Activated CD8-positive, alpha-beta memory T cell treated with anti-CD3 and anti-CD28 coated beads for 36 hours (primary cell): ENCODE measurements around the gene COL23A1. TPM values are rescaled to one million over a fixed set of nuclear protein-coding genes. Genes with fewer than 3 reads are reported as not detected.

Experiments
- CTCF ChIA-PET: fragments of 350-600 bp; sonication (Branson Sonifier 250); formaldehyde crosslinking; loops from one replicate; lab custom pipeline; 2021; ENCODE audit warnings: antibody characterized with exemption; lab: Charles Lee
- POLR2A ChIA-PET: fragments of 350-600 bp; sonication (Branson Sonifier 250); formaldehyde crosslinking; loops from one replicate; lab custom pipeline; 2021; ENCODE audit warnings: antibody characterized with exemption; lab: Charles Lee
- total RNA-seq, 2 experiments: library from RNA; stranded (reverse); gene quantifications; one replicate each; pipeline ENCODE4 v1.2.3, GENCODE V29; 2021

COL23A1 gene
- total RNA-seq, 2 experiments from 2014 or later: 0.11 to 0.13 TPM

DNA sequence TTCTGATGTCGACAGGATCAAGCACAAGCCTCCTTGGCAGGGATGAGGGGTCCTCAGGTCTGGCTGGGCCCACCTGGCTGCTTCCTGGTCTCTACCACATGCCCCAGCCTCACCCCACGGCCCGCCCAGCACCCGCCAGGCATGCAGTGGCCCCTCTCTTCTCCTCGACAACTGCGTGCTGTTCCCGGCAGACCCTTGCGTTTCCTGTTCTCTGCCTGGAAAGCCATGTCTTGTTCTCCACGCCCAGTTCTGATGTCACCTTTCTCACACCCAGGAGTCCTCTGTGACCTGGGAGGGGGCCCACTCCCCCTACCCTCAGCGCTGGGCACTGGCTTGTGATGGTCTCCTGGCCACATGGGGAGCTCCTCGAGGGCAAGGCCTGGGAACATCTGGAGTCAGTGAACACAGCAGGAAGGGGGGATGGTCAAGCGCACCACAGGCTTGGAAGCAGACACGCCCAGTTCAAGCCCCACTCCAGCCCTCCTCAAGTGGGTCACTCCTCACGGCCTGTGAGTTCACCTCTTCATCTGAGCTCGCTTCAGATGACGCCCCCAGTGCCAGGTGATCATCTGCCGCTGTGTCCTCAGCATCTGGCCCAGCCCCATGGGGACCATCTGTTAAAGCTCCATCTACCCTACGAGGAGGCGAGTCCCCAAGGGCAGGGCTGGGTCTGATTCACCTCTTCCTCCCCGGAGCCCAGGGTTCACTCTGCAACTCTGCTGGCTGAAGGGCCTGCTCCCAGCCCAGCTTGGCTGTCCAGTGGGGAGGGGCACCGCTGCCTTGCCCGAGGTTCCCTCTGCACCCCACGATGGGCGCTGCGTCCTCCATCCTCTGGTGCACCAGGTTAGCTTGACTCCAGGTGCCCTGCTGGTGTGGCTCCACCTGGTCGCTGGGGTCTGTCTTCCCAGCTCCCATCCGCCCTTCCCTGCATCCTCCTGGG is 224.4 kb downstream of the COL23A1 start:
- POLR2A ChIA-PET: no interaction called here
- CTCF ChIA-PET: no interaction called here

DNA sequence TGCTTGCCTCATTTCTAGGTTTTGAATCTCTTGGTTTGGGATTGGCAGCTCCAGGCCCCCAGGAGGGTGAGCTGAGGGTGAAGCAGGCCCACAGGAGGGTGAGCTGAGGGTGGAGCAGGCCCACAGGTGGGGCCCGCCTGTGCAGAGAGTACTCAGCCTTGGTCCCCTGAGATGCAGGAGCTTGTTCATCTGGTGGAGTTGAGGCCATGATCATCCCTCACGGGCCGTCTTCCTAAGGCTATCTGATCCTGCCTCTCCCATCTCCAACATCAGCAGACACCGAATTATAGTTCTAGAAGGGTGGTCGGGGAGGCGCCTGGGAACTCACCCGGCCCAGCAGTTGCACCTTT is 225.9 kb downstream of the COL23A1 start:
- ChIA-PET POLR2A (no interaction called here), CTCF (no interaction called here)

DNA sequence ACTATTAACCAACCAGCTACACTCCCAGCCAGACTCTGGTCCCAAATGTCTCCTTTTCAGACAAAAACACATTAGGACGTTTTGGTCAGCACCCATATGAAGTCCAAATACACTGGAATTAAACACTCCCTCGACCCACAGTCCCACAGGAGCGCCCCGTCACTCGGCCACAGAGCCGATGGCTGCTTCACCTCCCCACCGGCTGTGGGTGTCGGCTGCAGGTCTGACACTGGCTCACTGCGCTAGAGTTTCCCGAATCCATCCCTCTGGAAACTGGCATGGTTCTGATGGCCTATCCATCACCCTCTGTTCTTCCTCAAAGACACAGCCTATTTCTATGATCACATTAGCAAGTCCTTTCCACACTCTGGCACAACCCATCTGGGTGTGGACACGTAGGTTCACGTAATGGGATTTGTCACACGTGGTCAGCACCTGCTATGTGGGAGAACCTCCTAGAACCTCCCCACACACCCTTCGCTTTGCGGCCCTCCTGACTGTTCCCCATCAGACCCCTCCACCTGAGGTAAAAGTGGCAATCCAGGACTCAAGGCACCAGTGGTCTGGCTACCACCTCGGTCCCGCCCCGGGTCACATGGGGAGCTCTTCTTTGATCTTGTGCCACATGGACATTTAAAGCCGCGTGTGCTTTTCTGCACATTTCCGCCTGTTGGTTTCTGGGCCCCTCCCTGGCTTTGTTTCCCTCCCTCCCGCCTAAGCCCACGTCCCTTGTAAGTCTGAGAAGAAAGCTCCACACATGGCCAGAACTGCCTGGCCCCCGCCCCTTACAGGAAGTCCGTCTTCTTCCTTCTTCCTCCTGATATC is 226.5 kb downstream of the COL23A1 start:
- ChIA-PET POLR2A (no interaction called here), CTCF (interaction anchor here (0.5 kb wide), 1 partner anchor 465 kb away, joined by 3 read pairs; no protein-coding TSS in a partner anchor)

DNA sequence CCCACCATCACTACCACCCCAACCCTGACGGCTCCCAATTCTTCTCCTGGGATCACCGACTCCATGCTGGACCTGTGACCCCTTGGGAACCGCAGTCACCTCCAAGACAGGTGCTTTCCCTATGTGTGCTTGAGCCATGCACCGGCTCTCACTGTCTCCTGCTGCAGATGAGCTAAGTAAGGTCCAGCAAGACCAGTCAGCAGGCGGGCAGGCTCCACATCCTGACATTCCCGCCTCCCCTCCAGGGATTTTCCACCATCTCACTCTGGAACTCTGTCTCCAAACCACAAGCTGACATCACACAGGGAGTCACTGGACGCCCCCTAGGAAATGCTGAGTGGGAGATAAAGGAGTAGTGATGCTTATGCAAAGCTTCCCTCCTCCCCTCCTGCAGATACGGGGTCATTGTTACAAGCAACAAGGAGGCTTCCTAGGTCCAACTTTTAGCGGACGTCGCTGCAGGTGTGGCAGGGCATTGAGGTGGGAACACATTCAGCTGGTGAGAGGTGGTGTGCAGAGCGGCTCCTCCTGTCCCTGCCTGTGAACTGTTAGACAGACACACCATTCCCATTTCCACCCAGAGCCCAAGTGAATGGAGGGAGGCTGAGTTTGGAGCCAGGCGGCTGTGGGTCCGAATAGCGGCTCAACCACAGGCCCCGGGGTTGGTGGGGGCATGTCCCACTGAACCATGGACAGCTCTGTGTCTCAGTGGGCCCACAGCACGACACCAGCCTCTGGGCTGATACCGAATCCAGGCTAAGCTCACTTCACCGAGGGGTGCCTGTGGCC is 228.3 kb downstream of the COL23A1 start:
- POLR2A ChIA-PET: interaction anchor here (0.6 kb wide), 1 partner anchor 1064 kb away, joined by 3 read pairs; no protein-coding TSS in a partner anchor
- CTCF ChIA-PET: no interaction called here

DNA sequence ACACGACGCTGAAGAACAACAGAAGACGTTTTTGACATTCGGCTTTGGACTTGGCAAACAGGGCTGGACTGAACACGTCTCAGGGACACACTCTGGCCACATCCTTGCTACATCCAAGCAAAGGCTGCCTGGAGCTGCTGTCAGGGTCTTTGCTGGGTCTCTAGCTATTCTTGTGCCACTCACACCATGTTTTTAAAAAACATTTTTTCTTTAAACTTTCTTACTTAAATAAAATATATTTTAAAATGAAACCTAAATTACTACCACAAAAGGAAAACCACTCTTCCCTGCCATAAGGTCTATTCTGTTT is 229.3 kb downstream of the COL23A1 start:
- ChIA-PET POLR2A (no interaction called here), CTCF (no interaction called here)

DNA sequence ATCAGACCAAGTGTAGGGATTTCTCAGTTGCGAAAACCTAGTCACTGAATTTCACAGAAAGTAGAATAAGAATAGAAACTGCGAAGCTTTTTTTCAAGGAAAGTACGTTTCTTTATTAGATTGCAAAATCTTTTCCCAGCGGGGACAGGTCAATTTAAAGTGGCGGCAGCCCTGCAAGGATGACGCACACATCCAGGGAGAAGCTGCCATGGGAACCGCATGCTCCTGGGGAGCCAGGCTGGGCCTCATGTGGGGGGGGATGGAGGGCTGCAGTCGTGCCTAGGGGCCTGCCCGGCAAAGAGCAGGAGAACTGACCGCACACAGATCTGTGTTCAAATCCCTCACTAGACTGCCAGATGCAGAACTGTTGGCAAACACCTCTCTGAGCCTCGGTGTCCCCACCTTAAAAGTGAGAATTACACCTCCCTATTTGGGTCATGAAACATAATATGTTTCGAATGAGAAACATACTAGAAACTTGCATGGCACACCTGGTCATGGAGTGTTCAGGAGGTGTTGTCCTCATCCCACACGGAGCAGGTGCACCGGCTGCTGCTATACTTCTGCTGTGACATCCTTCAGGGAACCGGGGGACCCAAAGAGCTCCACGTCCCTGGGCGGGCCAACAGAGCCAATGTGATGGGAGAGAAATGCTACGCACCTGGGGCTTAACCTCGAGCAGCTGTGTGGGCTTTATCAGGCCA is 229.8 kb downstream of the COL23A1 start:
- POLR2A ChIA-PET: no interaction called here
- CTCF ChIA-PET: interaction anchor here (0.6 kb wide), 1 partner anchor 202 kb away, joined by 3 read pairs; no protein-coding TSS in a partner anchor

DNA sequence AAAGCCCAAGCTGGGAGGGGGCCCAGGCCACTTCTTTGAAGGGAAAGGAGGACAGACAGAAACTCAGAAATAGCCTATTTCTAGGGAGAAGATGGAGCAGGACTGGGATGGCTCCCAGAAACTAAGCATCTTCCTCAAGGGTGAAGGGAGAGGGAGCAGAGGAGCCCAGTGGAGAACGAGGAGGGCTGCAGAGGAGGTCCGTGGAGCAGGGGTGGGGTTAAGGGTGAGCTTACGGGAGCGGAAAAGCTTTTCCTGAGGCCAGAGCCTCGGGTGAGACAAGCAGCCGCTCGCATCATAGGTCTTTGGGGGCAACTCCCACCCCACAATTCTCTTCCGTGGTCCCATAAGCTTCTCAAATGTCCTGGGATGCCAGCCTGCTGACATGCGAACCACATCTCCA is 230.5 kb downstream of the COL23A1 start:
- CTCF ChIA-PET: interaction anchor here (0.6 kb wide), 1 partner anchor 201 kb away, joined by 3 read pairs; no protein-coding TSS in a partner anchor
- POLR2A ChIA-PET: no interaction called here

DNA sequence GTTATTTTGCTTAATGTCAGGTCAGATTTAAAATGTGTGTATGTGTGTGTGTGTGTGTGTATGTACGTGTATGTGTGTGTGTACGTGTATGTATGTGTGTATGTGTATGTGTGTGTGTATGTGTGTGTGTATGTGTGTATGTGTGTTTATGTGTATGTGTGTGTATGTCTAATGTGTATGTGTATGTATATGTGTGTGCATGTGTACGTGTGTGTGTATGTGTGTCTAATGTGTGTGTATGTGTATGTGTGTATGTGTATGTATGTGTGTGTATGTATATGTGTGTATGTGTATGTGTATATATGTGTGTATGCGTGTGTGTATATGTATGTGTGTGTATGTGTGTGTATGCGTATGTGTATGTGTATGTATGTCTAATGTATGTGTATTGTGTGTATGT is 232.5 kb downstream of the COL23A1 start:
- ChIA-PET CTCF (no interaction called here), POLR2A (no interaction called here)

DNA sequence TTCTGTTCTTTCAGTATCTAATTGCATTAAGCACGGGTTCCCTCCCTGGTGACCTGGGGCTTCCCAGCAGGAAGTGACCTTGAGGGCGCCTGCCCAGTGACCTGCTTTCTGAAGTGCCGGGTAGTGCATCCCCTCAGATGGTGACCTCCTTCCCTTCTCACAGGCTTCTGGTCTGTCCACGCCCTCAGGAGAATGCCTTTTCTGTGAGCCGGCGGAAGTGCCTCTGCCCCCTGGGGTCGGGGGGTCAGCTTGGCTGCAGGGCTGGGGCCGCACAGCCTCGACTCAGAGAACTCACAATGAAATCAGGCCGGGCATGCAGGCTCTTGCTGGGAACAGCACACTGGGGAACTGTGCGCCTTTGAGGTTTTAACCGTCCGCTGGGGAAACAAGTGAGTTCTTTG is 233.1 kb downstream of the COL23A1 start:
- POLR2A ChIA-PET: no interaction called here
- CTCF ChIA-PET: no interaction called here

DNA sequence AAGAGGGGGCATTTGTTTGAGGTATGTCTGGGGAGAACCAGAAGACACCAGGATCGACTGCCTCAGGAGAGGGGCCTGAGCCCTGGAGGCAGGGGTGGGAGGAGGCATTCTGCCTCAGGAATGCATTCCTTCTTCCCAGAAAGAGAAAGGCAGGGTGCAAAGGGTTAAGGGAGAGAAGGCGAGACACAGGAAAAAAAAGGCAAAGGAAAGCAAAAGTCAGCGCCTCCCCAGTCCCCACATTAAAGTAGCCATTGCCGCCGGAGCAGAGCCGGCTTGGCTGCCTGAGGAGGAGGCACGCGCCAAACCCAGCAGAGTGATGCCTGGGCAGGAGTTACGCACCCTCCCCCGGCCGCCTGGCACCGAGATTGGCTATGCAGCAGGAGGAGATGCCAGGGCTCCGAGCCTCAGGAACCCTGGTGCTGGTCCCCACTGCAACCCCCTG is 233.7 kb downstream of the COL23A1 start:
- POLR2A ChIA-PET: no interaction called here
- CTCF ChIA-PET: no interaction called here

DNA sequence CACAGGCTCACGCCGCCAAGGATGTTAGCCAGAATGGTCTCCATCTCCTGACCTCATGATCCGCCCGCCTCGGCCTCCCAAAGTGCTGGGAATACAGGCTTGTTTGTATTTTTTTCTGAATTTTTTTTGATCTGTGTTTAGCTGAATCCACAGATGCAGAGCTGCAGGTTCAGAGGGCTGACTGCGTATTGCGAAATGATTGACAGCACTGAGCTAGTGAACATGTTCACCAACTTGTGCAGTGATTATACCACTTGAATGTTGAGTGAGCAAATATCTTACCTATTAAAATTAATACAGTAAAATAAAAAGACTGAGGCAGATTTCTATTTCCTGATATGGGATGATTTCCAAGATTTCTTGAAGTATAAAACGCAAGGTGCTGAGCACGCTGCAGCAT is 234.5 kb downstream of the COL23A1 start:
- ChIA-PET POLR2A (no interaction called here), CTCF (no interaction called here)

DNA sequence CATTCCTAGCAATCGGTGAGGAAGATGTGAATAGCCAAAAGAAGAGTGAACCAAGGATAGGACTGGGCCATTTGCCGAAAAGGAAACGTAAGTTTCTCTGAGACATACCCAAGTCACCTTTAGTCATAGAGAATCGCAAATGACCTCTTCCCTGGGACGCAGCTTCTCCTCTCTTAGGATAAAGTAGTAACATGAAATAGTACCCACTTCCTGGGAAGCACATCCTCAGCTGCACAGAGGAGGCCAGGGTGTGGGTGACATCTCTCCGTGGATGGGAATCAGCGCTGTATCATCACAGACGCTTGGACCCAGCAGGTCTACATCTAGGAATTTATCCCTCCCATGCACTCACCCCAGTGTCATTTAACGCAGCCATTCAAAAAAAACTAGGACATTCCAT is 236.7 kb downstream of the COL23A1 start:
- CTCF ChIA-PET: no interaction called here
- POLR2A ChIA-PET: no interaction called here

DNA sequence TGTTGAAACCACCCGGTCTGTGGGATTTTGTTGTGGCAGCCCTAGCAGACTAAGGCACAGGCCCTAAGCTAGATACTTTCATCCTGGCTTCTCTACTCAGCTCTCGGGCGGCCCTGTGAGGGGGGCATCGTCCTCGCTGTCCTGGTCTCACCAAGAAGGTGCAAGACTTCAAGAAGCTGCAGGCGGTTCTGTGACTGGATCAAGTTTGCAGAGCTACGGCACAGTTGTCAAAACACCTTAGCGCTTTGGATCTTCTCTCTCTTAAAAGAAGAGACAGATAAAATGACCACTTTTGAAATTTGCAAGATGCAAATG is 238.2 kb downstream of the COL23A1 start:
- POLR2A ChIA-PET: no interaction called here
- CTCF ChIA-PET: no interaction called here

DNA sequence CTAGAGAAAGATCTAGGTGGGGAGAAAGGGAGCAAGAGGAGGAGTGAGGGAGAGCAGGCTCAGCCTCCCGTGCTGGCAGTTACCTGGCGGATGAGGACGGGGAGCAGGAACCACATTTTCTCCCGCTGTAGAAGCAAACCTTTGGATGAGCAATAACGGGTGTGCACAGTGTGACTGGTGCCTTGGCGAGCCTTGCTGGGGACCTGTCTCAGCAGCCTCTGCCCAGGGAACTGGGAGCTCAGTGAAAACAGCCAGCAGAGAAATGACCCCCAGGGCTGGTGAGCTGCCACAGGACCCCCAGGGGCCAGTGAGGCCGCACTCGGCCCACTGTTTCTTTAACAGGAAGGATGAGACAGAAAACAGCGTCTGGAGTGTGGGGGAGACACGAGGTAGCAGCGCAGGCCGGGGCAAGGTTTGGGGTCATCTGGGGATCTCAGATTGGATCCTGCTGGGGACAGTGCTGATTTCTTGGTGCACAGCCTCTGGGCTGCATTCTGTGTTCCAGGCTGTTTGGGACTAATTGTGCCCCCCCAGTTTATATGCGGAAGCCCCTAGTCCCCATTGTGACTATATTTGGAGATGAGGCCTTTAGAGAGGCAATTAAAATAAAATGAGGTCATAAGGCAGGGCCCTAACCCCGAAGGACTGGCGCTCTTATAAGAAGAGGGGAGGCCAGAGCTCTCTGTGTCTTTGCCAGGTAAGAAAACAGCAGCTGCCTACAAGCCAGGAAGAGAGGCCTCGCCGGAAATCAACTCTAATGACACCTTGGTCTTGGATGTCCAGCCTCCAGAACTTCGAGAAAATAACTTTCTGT is 238.8 kb downstream of the COL23A1 start:
- CTCF ChIA-PET: no interaction called here
- POLR2A ChIA-PET: no interaction called here

DNA sequence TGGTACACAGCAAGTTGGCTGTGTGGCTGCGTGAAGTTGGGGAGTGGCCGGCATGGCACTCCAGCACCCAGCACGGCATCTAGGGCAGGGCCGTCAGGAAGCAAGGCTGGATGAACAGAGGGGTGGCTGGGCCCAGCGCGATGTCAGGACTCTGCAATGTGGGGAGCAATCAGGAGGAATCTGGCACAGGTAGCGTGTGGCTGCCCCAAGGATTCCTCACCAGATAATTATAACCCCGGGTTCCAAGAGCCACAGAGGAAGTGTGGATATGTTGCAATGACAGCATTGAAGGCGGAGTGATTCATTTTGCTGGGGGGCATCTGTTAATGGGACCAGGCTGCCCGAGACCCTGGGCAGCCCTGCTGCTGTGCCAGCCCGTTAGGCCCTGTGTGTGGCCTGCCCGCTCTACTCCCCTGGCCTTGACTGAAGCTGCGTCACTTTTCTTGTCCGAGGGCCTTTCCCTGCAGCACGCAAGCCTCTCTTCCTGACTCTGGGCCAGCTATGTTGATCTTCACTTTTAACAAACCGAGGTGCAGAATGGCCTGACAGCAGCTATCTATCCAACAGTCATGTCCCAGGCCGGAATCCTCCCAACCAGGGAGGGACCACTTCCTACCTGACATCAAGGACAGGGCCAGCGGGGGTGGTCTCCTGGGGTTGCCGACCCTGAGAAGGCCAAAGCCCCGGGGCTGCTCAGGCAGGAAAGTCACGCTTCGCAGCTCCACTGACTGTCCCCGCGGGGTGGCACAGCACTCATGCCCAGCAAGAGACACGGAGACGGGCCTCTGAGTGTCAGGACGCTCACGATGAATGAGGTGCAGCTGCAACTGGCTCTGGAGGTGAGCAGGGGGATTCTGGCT is 239.6 kb downstream of the COL23A1 start:
- CTCF ChIA-PET: no interaction called here

DNA sequence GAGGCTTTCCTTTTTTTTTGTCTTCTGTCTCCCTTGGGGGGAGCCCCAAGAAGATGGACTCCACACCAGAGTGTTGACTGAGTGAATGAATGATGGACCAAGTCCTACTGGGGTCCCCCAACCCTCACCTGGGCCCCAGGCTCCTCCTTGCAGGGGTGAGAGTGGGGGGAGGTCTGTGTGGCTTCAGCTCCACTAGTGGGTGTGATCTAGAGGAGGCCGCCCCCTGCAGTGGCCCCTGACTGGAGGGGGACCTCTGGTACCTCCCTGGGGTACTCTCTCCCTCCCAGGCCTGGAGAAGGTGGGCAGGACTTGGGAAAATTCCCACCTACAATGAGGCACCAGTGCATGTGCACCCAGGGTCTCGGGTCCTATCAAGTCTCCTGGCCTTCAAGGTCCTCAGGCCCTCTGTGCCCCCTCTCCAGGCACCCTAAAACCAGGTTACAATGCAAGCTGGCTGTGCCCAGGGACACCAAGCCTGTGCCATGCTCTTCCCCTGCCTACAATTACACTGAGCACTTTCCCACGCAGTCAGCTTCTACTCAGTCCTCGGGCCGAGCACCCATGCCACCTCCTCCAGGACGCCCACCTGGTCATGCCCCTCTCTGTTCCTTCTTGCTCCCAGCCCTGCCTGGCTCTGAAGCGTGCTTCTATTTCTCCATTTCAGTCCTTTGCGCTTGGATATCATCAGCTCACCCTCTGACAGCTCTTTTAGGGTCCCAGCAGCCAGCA is 240.4 kb downstream of the COL23A1 start:
- POLR2A ChIA-PET: no interaction called here
- CTCF ChIA-PET: no interaction called here

More for the DNA sequence above, 239.6 kb downstream of the COL23A1 start:
- POLR2A ChIA-PET: no interaction called here

DNA sequence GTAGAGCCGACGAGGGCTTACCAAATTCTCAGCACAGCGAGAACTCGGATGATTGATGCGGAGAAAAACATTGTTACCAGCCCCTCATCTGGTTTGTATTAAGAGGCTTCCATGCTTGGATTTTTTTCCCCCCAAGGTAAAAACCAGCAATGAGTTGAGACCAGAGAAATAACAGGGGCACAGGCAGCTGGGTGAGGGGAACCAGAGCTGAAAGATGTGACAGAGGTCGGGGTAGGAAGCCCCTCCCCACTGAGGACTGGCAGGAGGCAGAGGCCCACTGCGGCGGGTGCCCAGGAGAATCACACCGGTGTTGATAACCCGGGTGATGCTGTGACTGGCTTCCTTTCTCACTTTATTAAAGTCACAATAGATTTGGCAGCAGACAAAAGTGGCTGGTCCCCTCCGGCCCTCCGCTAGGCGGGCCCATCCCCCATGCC is 241.1 kb downstream of the COL23A1 start:
- ChIA-PET CTCF (no interaction called here), POLR2A (no interaction called here)
